Left ventricle myocardium inferior (tissue), 1 donor: ENCODE measurements around the gene RPS6KA2. TPM values are rescaled to one million over a fixed set of nuclear protein-coding genes. Genes with fewer than 3 reads are reported as not detected.

Experiments used
- DNase-seq: peaks from one replicate; pipeline ENCODE4 v3.0.0-alpha.2; 2020
- H3K27ac ChIP-seq: fragments of 200-600 bp; replicated peaks from 2 replicates; pipeline ENCODE4 v1.8.0; 2021
- H3K27me3 ChIP-seq: fragments of 200-600 bp; 2 replicates; pipeline ENCODE4 v1.8.0; 2021; ENCODE audit warnings: low read depth
- H3K36me3 ChIP-seq: fragments of 200-600 bp; 2 replicates; pipeline ENCODE4 v1.8.0; 2021
- H3K4me1 ChIP-seq: fragments of 200-600 bp; 2 replicates; pipeline ENCODE4 v1.8.0; 2021
- H3K4me3 ChIP-seq: fragments of 200-600 bp; 2 replicates; pipeline ENCODE4 v1.8.0; 2021; ENCODE audit warnings: mild to moderate bottlenecking, moderate library complexity
- H3K9me3 ChIP-seq: fragments of 200-600 bp; replicated peaks from 2 replicates; pipeline ENCODE4 v1.8.0; 2021
- CTCF ChIP-seq: fragments of 200-600 bp; IDR thresholded peaks from 2 replicates; pipeline ENCODE4 v1.8.0; 2021; ENCODE audit warnings: antibody characterized with exemption, mild to moderate bottlenecking, borderline replicate concordance
- intact Hi-C: fragments of 100-400 bp; cut with micrococcal nuclease; formaldehyde crosslinking; loops from one replicate; pipeline ENCODE4 v1.11.0; 2022
- total RNA-seq: library from RNA; stranded (reverse); fragmentation: NEBNext Ultra II Directional; extraction: Animal tissue kit (Norgen Biotek cat#: 25700); gene quantifications from one replicate; pipeline ENCODE4 v1.2.1, GENCODE V29; 2021
- donor health status: DM: no; HTN: yes; CAD: no; lungs with severe emphysema.

The RPS6KA2 gene
- total RNA-seq, 1 donor from 2014 or later: 77.2 TPM

GRCh38 chr6:166507380-166507779, 119.7 kb downstream of the RPS6KA2 start:
- peaks cover 57% of the 10 kb centered on the region for H3K36me3 ChIP-seq
- intact Hi-C loops: no loop called here
- no peak for DNase-seq

GRCh38 chr6:166505133-166505905, 121.7 kb downstream of the RPS6KA2 start:
- peaks cover 68% of the 10 kb centered on the region for H3K36me3 ChIP-seq
- H3K9me3 ChIP-seq: no peaks in the 10 kb centered on the region
- H3K4me1 ChIP-seq: peaks cover 11% of the 10 kb centered on the region
- H3K27ac ChIP-seq: no peak overlapping the region
- intact Hi-C loops: no loop called here
- H3K27me3 ChIP-seq: no peaks in the 10 kb centered on the region
- no peak for TF ChIP-seq CTCF
- no peak overlapping the region for H3K4me3 ChIP-seq
- no peak for DNase-seq

More at GRCh38 chr6:166507380-166507779, 119.7 kb downstream of the RPS6KA2 start:
- H3K27ac ChIP-seq: no peak overlapping the region
- H3K9me3 ChIP-seq: no peaks in the 10 kb centered on the region
- no peaks in the 10 kb centered on the region for H3K27me3 ChIP-seq
- no peak overlapping the region for H3K4me3 ChIP-seq
- peaks cover 4% of the 10 kb centered on the region for H3K4me1 ChIP-seq
- no peak for TF ChIP-seq CTCF

GRCh38 chr6:166504100-166504499, 123.0 kb downstream of the RPS6KA2 start:
- no peak overlapping the region for H3K27ac ChIP-seq
- no peak for DNase-seq
- intact Hi-C loops: no loop called here
- peaks cover 11% of the 10 kb centered on the region for H3K4me1 ChIP-seq
- peaks cover 68% of the 10 kb centered on the region for H3K36me3 ChIP-seq
- H3K27me3 ChIP-seq: no peaks in the 10 kb centered on the region
- no peak for TF ChIP-seq CTCF
- no peak overlapping the region for H3K4me3 ChIP-seq
- no peaks in the 10 kb centered on the region for H3K9me3 ChIP-seq

GRCh38 chr6:166503167-166503744, 123.8 kb downstream of the RPS6KA2 start:
- no peaks in the 10 kb centered on the region for H3K27me3 ChIP-seq
- no peak for DNase-seq
- no peaks in the 10 kb centered on the region for H3K9me3 ChIP-seq
- H3K4me1 ChIP-seq: peaks cover 11% of the 10 kb centered on the region
- no peak overlapping the region for H3K4me3 ChIP-seq
- intact Hi-C loops: no loop called here
- peaks cover 69% of the 10 kb centered on the region for H3K36me3 ChIP-seq
- TF ChIP-seq CTCF: no peak
- H3K27ac ChIP-seq: no peak overlapping the region

- no peak for TF ChIP-seq CTCF
- H3K4me3 ChIP-seq: no peak overlapping the region
- peaks cover 74% of the 10 kb centered on the region for H3K36me3 ChIP-seq
- peak; percentile 48 for DNase-seq
- intact Hi-C loops: no loop called here
- H3K9me3 ChIP-seq: no peaks in the 10 kb centered on the region
- H3K27me3 ChIP-seq: no peaks in the 10 kb centered on the region
- peaks cover 11% of the 10 kb centered on the region for H3K4me1 ChIP-seq
- peak overlapping the region; percentile 31 for H3K27ac ChIP-seq
Measured at GRCh38 chr6:166502453-166502852, 124.6 kb downstream of the RPS6KA2 start.
